CD4-positive, alpha-beta T cell (primary cell): ENCODE data around the gene SCG3. TPM values are rescaled to one million over a fixed set of nuclear protein-coding genes. Genes with fewer than 3 reads are reported as not detected.

ENCODE experiments used
- ATAC-seq: fragments of 200-7000 bp; cut with Tn5 transposase; one replicate; pipeline ENCODE4 v1.10.0; 2022; ENCODE audit warnings: mild to moderate bottlenecking; ENCODE audit not compliant: poor library complexity
- CTCF ChIA-PET: fragments of 350-600 bp; sonication (Branson Sonifier 250); formaldehyde crosslinking; loops from one replicate; lab custom pipeline; 2021; ENCODE audit warnings: antibody characterized with exemption, inconsistent platforms; lab: Charles Lee
- POLR2A ChIA-PET: fragments of 350-600 bp; sonication (Branson Sonifier 250); formaldehyde crosslinking; loops from one replicate; lab custom pipeline; 2021; ENCODE audit warnings: antibody characterized with exemption, inconsistent platforms; lab: Charles Lee
- DNase-seq, 14 experiments: peaks; one replicate each; pipeline ENCODE4 v3.0.0-alpha.2; 2013 to 2020; ENCODE audit warnings: mixed read lengths in 2 of 14
- H3K27ac ChIP-seq, 2 donors: one replicate each; pipeline versions ENCODE4 v1.5.1 to v1.7.0; 2013; ENCODE audit warnings: low read length in 2 of 2, low read depth in 1 of 2, mild to moderate bottlenecking in 1 of 2
- H3K27me3 ChIP-seq, 2 experiments: 1 replicate in 1 of 2; 2 replicates in 1 of 2; pipeline versions ENCODE4 v1.6.1 to v1.7.0; 2013; ENCODE audit warnings: low read length in 2 of 2, control low read depth in 1 of 2, mild to moderate bottlenecking in 1 of 2, moderate library complexity in 1 of 2; ENCODE audit not compliant: insufficient read depth in 2 of 2, control insufficient read depth in 1 of 2
- H3K36me3 ChIP-seq: one replicate; pipeline ENCODE4 v1.6.1; 2013; ENCODE audit warnings: low read length, control low read depth; ENCODE audit not compliant: insufficient read depth
- H3K4me1 ChIP-seq: one replicate; pipeline ENCODE4 v1.6.1; 2013; ENCODE audit warnings: low read length, control low read depth; ENCODE audit not compliant: insufficient read depth
- H3K4me3 ChIP-seq: one replicate; pipeline ENCODE4 v1.5.1; 2013; ENCODE audit warnings: mild to moderate bottlenecking, low read length, moderate library complexity
- H3K9me3 ChIP-seq, 2 experiments: 1 replicate in 1 of 2; 2 replicates in 1 of 2; pipeline versions ENCODE4 v1.6.1 to v1.7.0; 2013; ENCODE audit warnings: low read length in 2 of 2, mild to moderate bottlenecking in 2 of 2, control low read depth in 1 of 2, moderate library complexity in 1 of 2; ENCODE audit not compliant: control insufficient read depth in 1 of 2, insufficient read depth in 1 of 2
- H3K27ac Mint-ChIP-seq: one replicate; pipeline ENCODE4 v1.8.0; 2020; ENCODE audit warnings: mixed read lengths
- H3K27me3 Mint-ChIP-seq: one replicate; pipeline ENCODE4 v1.8.0; 2021; ENCODE audit warnings: mixed read lengths
- H3K36me3 Mint-ChIP-seq: one replicate; pipeline ENCODE4 v1.8.0; 2021; ENCODE audit warnings: low read depth, mixed read lengths
- H3K4me1 Mint-ChIP-seq: one replicate; pipeline ENCODE4 v1.8.0; 2021; ENCODE audit warnings: low read depth, mixed read lengths
- H3K4me3 Mint-ChIP-seq: one replicate; pipeline ENCODE4 v1.8.0; 2020; ENCODE audit warnings: mild to moderate bottlenecking, mixed read lengths
- H3K9me3 Mint-ChIP-seq: one replicate; pipeline ENCODE4 v1.8.0; 2020; ENCODE audit warnings: mixed read lengths
- intact Hi-C, 2 experiments: fragments of 100-400 bp; cut with DNase I in 1 of 2; cut with micrococcal nuclease in 1 of 2; formaldehyde crosslinking; loops; one replicate each; pipeline versions ENCODE4 v1.15.1 to v1.9.0; 2023 to 2025; cut with DNase I, micrococcal nuclease
- total RNA-seq, 174 experiments: library from RNA in 2 of 174; stranded (reverse) in 2 of 174; gene quantifications; one replicate each; pipeline ENCODE4 v1.2.3 and lab custom pipeline; 2021 to 2026
- TF ChIP-seq, protein P1 (sequence below): fragments of 200-600 bp; IDR thresholded peaks from one replicate; pipeline ENCODE4 v1.8.0; 2022; ENCODE audit warnings: antibody characterized with exemption, mild to moderate bottlenecking

The SCG3 gene
- total RNA-seq, 2 experiments from 2014 or later, result not detected

- peak in 11 of 14 experiments; percentile 10 to 84 (median 24) for DNase-seq
- H3K9me3 Mint-ChIP-seq, result no peaks in the 10 kb centered on the region
- peak overlapping the region; percentile 93 for H3K27ac Mint-ChIP-seq
- ChIA-PET CTCF (interaction anchor here (0.5 to 3.5 kb wide), 4 partner anchors 43 to 1018 kb away, joined by 3 to 22 read pairs (median 6); no protein-coding TSS in a partner anchor), POLR2A (interaction anchor here (1.1 to 1.5 kb wide), 5 partner anchors 8 to 109 kb away, joined by 3 to 10 read pairs (median 3); partner anchors contain the start of gene DMXL2)
- H3K9me3 ChIP-seq, result no peaks in the 10 kb centered on the region
- peaks cover 81% of the 10 kb centered on the region for H3K4me1 Mint-ChIP-seq
- peaks cover 31% of the 10 kb centered on the region for H3K36me3 Mint-ChIP-seq
- peak overlapping the region; percentile 84 to 90 for H3K27ac ChIP-seq
- intact Hi-C loops, result loop anchor here (2.0 to 5.0 kb wide), 2 partner anchors 19 to 36 kb away; partner anchors contain the start of gene TMOD2 (in 1 of the 2)
- peak; percentile 66 for ATAC-seq
- H3K27me3 ChIP-seq, result no peaks in the 10 kb centered on the region
- H3K4me3 ChIP-seq, result peak overlapping the region; percentile 47
- no peaks in the 10 kb centered on the region for H3K27me3 Mint-ChIP-seq
- H3K4me3 Mint-ChIP-seq, result peak overlapping the region; percentile 85
- TF ChIP-seq, protein P1, sequence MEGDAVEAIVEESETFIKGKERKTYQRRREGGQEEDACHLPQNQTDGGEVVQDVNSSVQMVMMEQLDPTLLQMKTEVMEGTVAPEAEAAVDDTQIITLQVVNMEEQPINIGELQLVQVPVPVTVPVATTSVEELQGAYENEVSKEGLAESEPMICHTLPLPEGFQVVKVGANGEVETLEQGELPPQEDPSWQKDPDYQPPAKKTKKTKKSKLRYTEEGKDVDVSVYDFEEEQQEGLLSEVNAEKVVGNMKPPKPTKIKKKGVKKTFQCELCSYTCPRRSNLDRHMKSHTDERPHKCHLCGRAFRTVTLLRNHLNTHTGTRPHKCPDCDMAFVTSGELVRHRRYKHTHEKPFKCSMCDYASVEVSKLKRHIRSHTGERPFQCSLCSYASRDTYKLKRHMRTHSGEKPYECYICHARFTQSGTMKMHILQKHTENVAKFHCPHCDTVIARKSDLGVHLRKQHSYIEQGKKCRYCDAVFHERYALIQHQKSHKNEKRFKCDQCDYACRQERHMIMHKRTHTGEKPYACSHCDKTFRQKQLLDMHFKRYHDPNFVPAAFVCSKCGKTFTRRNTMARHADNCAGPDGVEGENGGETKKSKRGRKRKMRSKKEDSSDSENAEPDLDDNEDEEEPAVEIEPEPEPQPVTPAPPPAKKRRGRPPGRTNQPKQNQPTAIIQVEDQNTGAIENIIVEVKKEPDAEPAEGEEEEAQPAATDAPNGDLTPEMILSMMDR, result no peak
- peaks cover 75% of the 10 kb centered on the region for H3K4me1 ChIP-seq
- H3K36me3 ChIP-seq, result no peaks in the 10 kb centered on the region
Observed at GRCh38 chr15:51731549-51732267, 50.4 kb downstream of the SCG3 start.

GRCh38 chr15:51732646-51733045 is 51.3 kb downstream of the SCG3 start:
- Mint-ChIP-seq H3K9me3 (no peaks in the 10 kb centered on the region), H3K27me3 (no peaks in the 10 kb centered on the region), H3K4me3 (peak overlapping the region; percentile 85), H3K27ac (peak overlapping the region; percentile 93), H3K4me1 (peaks cover 74% of the 10 kb centered on the region), H3K36me3 (peaks cover 28% of the 10 kb centered on the region)
- H3K9me3 ChIP-seq, result no peaks in the 10 kb centered on the region
- TF ChIP-seq, protein P1, result no peak
- intact Hi-C loops, result loop anchor here in 1 of 2 experiments (5.0 kb wide), 1 partner anchor 35 kb away; no protein-coding TSS in a partner anchor
- ChIA-PET CTCF (interaction anchor here (1.4 to 3.5 kb wide), 2 partner anchors 44 to 83 kb away, joined by 9 to 22 read pairs; no protein-coding TSS in a partner anchor), POLR2A (interaction anchor here (1.1 to 1.4 kb wide), 4 partner anchors 9 to 110 kb away, joined by 3 to 4 read pairs (median 4); partner anchors contain the start of gene DMXL2)
- H3K27ac ChIP-seq, result peak overlapping the region; percentile 84 to 90
- no peaks in the 10 kb centered on the region for H3K27me3 ChIP-seq
- DNase-seq, result no peak
- H3K36me3 ChIP-seq, result no peaks in the 10 kb centered on the region
- no peak for ATAC-seq
- H3K4me1 ChIP-seq, result peaks cover 69% of the 10 kb centered on the region
- H3K4me3 ChIP-seq, result no peak overlapping the region

GRCh38 chr15:51735228-51736010 is 54.1 kb downstream of the SCG3 start:
- Histone ChIP-seq H3K27me3 (no peaks in the 10 kb centered on the region), H3K9me3 (no peaks in the 10 kb centered on the region), H3K27ac (peak overlapping the region; percentile 39 to 83), H3K4me1 (peaks cover 74% of the 10 kb centered on the region), H3K4me3 (peak overlapping the region; percentile 78), H3K36me3 (no peaks in the 10 kb centered on the region)
- DNase-seq, result peak in 9 of 14 experiments; percentile 8 to 75 (median 29)
- ChIA-PET POLR2A (interaction anchor here (0.6 to 4.4 kb wide), 3 partner anchors 12 to 29 kb away, joined by 4 to 45 read pairs (median 5); partner anchors contain the start of gene TMOD2), CTCF (interaction anchor here (0.7 to 4.9 kb wide), 6 partner anchors 8 to 147 kb away, joined by 3 to 34 read pairs (median 14); no protein-coding TSS in a partner anchor)
- TF ChIP-seq, protein P1, result no peak
- Mint-ChIP-seq H3K4me3 (peak overlapping the region; percentile 92), H3K27ac (peak overlapping the region; percentile 93), H3K36me3 (peaks cover 27% of the 10 kb centered on the region), H3K9me3 (no peaks in the 10 kb centered on the region), H3K27me3 (no peaks in the 10 kb centered on the region), H3K4me1 (peaks cover 82% of the 10 kb centered on the region)
- intact Hi-C loops, result loop anchor here (2.0 to 5.0 kb wide), 4 partner anchors 41 to 92 kb away; partner anchors contain the start of gene TMOD3 (in 1 of the 2)
- ATAC-seq, result peak; percentile 22
